GM12892 (cell line): ENCODE results near the gene DGLUCY.
"Not testable (repeated sequence)": the region's sequence is repeated elsewhere in the genome, so short reads cannot be mapped to it uniquely, and the experiment has no call there.

Source experiments
- DNase-seq: peaks from one replicate; pipeline ENCODE4 v3.0.0; 2011; ENCODE audit not compliant: insufficient read length
- FAIRE-seq: peaks from 2 replicates; lab custom pipeline; 2011; peaks lifted over from hg19 to GRCh38; lab: Jason Lieb, UNC
- POLR2A ChIP-seq: IDR thresholded peaks from 2 replicates; pipeline ENCODE4 v1.6.1; 2011; ENCODE audit warnings: low read depth, low read length, control low read depth
- POLR2AphosphoS5 ChIP-seq: IDR thresholded peaks from 2 replicates; pipeline ENCODE4 v1.6.1; 2011; ENCODE audit warnings: low read depth, low read length, control low read depth
- TAF1 ChIP-seq: IDR thresholded peaks from 2 replicates; pipeline ENCODE4 v1.6.1; 2011; ENCODE audit warnings: low read depth, mild to moderate bottlenecking, control low read depth, low read length, borderline replicate concordance

DGLUCY gene

GRCh38 chr14:91264151-91265150 lies 150.6 kb downstream of the DGLUCY start:
- DNase-seq (no peak), FAIRE-seq (no peak)
- TF ChIP-seq POLR2AphosphoS5 (no peak; the same call in 1 of the 2 replicates), POLR2A (no peak; the same call in 1 of the 2 replicates), TAF1 (no peak)

GRCh38 chr14:91265404-91265803 lies 151.5 kb downstream of the DGLUCY start:
- DNase-seq (no peak), FAIRE-seq (no peak)
- TF ChIP-seq TAF1 = no peak
- no peak for TF ChIP-seq POLR2A
- no peak for TF ChIP-seq POLR2AphosphoS5

GRCh38 chr14:91266276-91266675 lies 152.4 kb downstream of the DGLUCY start:
- not testable (repeated sequence) for FAIRE-seq, DNase-seq

GRCh38 chr14:91267965-91268437 lies 154.1 kb downstream of the DGLUCY start:
- no peak for DNase-seq
- no peak for TF ChIP-seq POLR2AphosphoS5
- TF ChIP-seq TAF1 = no peak
- no peak for TF ChIP-seq POLR2A
- FAIRE-seq = no peak

- DNase-seq (no peak), FAIRE-seq (no peak)
These were observed 155.5 kb downstream of the DGLUCY start for GRCh38 chr14:91269076-91269991.

GRCh38 chr14:91270188-91270587 lies 156.3 kb downstream of the DGLUCY start:
- DNase-seq (no peak), FAIRE-seq (no peak)
- no peak for TF ChIP-seq TAF1

More at GRCh38 chr14:91269076-91269991, 155.5 kb downstream of the DGLUCY start:
- TF ChIP-seq POLR2A (0 out of 2 replicates have a peak, but pooled peaks have one; percentile 12), TAF1 (no peak), POLR2AphosphoS5 (no peak)

GRCh38 chr14:91270619-91271018 lies 156.7 kb downstream of the DGLUCY start:
- DNase-seq = no peak

GRCh38 chr14:91271639-91272038 lies 157.8 kb downstream of the DGLUCY start:
- DNase-seq = no peak
- no peak for TF ChIP-seq TAF1
- no peak for TF ChIP-seq POLR2AphosphoS5
- no peak for TF ChIP-seq POLR2A
- no peak for FAIRE-seq

More at GRCh38 chr14:91270619-91271018, 156.7 kb downstream of the DGLUCY start:
- TF ChIP-seq POLR2A = no peak
- TF ChIP-seq TAF1 = no peak
- TF ChIP-seq POLR2AphosphoS5 = no peak
- FAIRE-seq = no peak

GRCh38 chr14:91272341-91273272 lies 158.7 kb downstream of the DGLUCY start:
- DNase-seq (no peak), FAIRE-seq (no peak)
- TF ChIP-seq POLR2A = no peak
- TF ChIP-seq TAF1 = no peak
- TF ChIP-seq POLR2AphosphoS5 = no peak

GRCh38 chr14:91273273-91273884 lies 159.5 kb downstream of the DGLUCY start:
- no peak for FAIRE-seq
- TF ChIP-seq POLR2AphosphoS5 = no peak
- TF ChIP-seq POLR2A = no peak
- no peak for TF ChIP-seq TAF1
- DNase-seq = no peak
